ENCODE results near the gene C19orf38. TPM values are rescaled to one million over a fixed set of nuclear protein-coding genes. Genes with fewer than 3 reads are reported as not detected.

C19orf38 gene
- polyA plus RNA-seq, 1 experiment = 0.45 TPM

- DNase-seq (ENCODE audit: low read depth, low spot score) = peak; percentile 59
- TF ChIP-seq, protein P1, sequence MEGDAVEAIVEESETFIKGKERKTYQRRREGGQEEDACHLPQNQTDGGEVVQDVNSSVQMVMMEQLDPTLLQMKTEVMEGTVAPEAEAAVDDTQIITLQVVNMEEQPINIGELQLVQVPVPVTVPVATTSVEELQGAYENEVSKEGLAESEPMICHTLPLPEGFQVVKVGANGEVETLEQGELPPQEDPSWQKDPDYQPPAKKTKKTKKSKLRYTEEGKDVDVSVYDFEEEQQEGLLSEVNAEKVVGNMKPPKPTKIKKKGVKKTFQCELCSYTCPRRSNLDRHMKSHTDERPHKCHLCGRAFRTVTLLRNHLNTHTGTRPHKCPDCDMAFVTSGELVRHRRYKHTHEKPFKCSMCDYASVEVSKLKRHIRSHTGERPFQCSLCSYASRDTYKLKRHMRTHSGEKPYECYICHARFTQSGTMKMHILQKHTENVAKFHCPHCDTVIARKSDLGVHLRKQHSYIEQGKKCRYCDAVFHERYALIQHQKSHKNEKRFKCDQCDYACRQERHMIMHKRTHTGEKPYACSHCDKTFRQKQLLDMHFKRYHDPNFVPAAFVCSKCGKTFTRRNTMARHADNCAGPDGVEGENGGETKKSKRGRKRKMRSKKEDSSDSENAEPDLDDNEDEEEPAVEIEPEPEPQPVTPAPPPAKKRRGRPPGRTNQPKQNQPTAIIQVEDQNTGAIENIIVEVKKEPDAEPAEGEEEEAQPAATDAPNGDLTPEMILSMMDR (IDR thresholded peaks at IDR 0.05; ENCODE audit: low read depth, low read length) = 0 out of 2 replicates have a peak, but pooled peaks have one; percentile 10
- ChIA-PET CTCF (interaction anchor here (0.9 kb wide), 1 partner anchor 21 kb away, joined by 4 read pairs; no protein-coding TSS in a partner anchor), POLR2A (no interaction called here)
- no peaks in the 10 kb centered on the region; the same call in 1 of the 2 replicates for H3K9me3 ChIP-seq (ENCODE audit: control insufficient read depth, insufficient read depth, low read length)
- H3K27ac ChIP-seq (ENCODE audit: low read depth, low read length) = peak overlapping the region; percentile 57
- H3K4me3 ChIP-seq (ENCODE audit: low read depth, low read length) = no peak overlapping the region
- H3K27me3 ChIP-seq (ENCODE audit: control insufficient read depth, insufficient read depth, low read length) = no peaks in the 10 kb centered on the region
Observed at GRCh38 chr19:10915130-10916091, 67.2 kb downstream of the C19orf38 start.

- DNase-seq (ENCODE audit: low read depth, low spot score) = no peak
- H3K27ac ChIP-seq (ENCODE audit: low read depth, low read length) = no peak overlapping the region
- H3K9me3 ChIP-seq (ENCODE audit: control insufficient read depth, insufficient read depth, low read length) = no peaks in the 10 kb centered on the region; the same call in 1 of the 2 replicates
- TF ChIP-seq, protein P1 (IDR thresholded peaks at IDR 0.05; ENCODE audit: low read depth, low read length) = no peak
- H3K27me3 ChIP-seq (ENCODE audit: control insufficient read depth, insufficient read depth, low read length) = no peaks in the 10 kb centered on the region
- no peak overlapping the region for H3K4me3 ChIP-seq (ENCODE audit: low read depth, low read length)
- ChIA-PET CTCF (interaction anchor here (0.9 kb wide), 1 partner anchor 20 kb away, joined by 4 read pairs; no protein-coding TSS in a partner anchor), POLR2A (no interaction called here)
Observed at GRCh38 chr19:10916602-10917001, 68.4 kb downstream of the C19orf38 start.

DNA sequence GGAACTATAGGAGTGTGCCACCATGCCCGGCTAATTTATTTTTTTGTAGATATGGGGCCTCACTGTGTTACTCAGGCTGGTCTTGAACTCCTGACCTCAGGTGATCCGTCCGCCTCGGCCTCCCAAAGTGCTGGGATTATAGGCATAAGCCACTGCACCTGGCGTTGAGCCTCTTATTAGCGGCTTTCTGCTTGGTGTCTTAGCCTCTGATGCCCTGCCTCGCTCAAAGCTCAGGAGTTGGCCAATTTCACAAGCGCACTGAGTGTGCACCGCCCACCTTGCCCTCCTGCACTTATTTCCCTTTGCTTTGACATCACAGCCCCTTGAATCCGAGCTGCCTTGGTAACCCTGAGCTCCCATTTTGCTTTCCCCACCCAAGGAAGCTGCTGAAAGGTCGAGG is 70.1 kb downstream of the C19orf38 start:
- Histone ChIP-seq H3K27ac (ENCODE audit: low read depth, low read length) (no peak overlapping the region), H3K4me3 (ENCODE audit: low read depth, low read length) (no peak overlapping the region), H3K9me3 (ENCODE audit: control insufficient read depth, insufficient read depth, low read length) (no peaks in the 10 kb centered on the region; the same call in 1 of the 2 replicates), H3K27me3 (ENCODE audit: control insufficient read depth, insufficient read depth, low read length) (no peaks in the 10 kb centered on the region)
- POLR2A ChIA-PET = no interaction called here
- CTCF ChIA-PET = interaction anchor here (0.8 kb wide), 1 partner anchor 54 kb away, joined by 3 read pairs; no protein-coding TSS in a partner anchor
- no peak for DNase-seq (ENCODE audit: low read depth, low spot score)
- TF ChIP-seq, protein P1 (IDR thresholded peaks at IDR 0.05; ENCODE audit: low read depth, low read length) = no peak

Small RNAs within 50 kb of the gene (small RNA-seq; reads per million reads assigned to genes)
- gene MIR199A1 (ENCODE audit: insufficient read length, low read depth) = 3.2 reads per million, percentile 25 among the genes with 10 or more reads in this experiment
- gene MIR6793 (ENCODE audit: insufficient read length, low read depth) = not detected

Other genes starting within 250 kb of the C19orf38 start
- gene SLC44A2, start 222.9 kb upstream of the C19orf38 start, polyA plus RNA-seq (2011; rRNA removed) = 80.5 and 81.4 TPM in 2 replicates
- 143 and 155 TPM in 2 replicates for gene ILF3, start 194.1 kb upstream of the C19orf38 start, polyA plus RNA-seq (2011; rRNA removed)
- gene QTRT1, start 147.0 kb upstream of the C19orf38 start, polyA plus RNA-seq (2011; rRNA removed) = 19.5 and 25.3 TPM in 2 replicates
- 36.9 and 49.1 TPM in 2 replicates for gene DNM2, start 130.3 kb upstream of the C19orf38 start, polyA plus RNA-seq (2011; rRNA removed)
- 42.4 and 48.4 TPM in 2 replicates for gene TMED1, start 12.2 kb upstream of the C19orf38 start, polyA plus RNA-seq (2011; rRNA removed)
- 23.5 and 26.0 TPM in 2 replicates for gene CARM1, start 23.1 kb downstream of the C19orf38 start, polyA plus RNA-seq (2011; rRNA removed)
- gene YIPF2, start 80.2 kb downstream of the C19orf38 start, polyA plus RNA-seq (2011; rRNA removed) = 35.1 and 56.5 TPM in 2 replicates
- gene TIMM29, start 80.4 kb downstream of the C19orf38 start, polyA plus RNA-seq (2011; rRNA removed) = 7.4 and 7.5 TPM in 2 replicates
- gene SMARCA4, start 112.6 kb downstream of the C19orf38 start, polyA plus RNA-seq (2011; rRNA removed) = 41.6 and 63.5 TPM in 2 replicates
- 49.6 and 59.7 TPM in 2 replicates for gene LDLR, start 241.0 kb downstream of the C19orf38 start, polyA plus RNA-seq (2011; rRNA removed)